Adrenal gland (tissue), 12 donors: ENCODE data around the gene COL9A3. TPM values are rescaled to one million over a fixed set of nuclear protein-coding genes. Genes with fewer than 3 reads are reported as not detected.

Experiments used
- DNase-seq, 7 donors: peaks; one replicate each; pipeline ENCODE4 v3.0.0-alpha.2; 2019 to 2020
- H3K27ac ChIP-seq, 5 donors: fragments of 200-600 bp; sonication (generic) in 4 of 5; 1 replicate in 3 of 5; 2 replicates in 2 of 5; pipeline versions ENCODE4 v1.5.1 to v1.8.0; 2016 to 2020; ENCODE audit warnings: mild to moderate bottlenecking in 1 of 5
- H3K27me3 ChIP-seq: fragments of 200-600 bp; 2 replicates; pipeline ENCODE4 v1.8.0; 2021
- H3K36me3 ChIP-seq, 2 donors: fragments of 200-600 bp; replicated peaks in 1 of 2; 1 replicate in 1 of 2; 2 replicates in 1 of 2; pipeline versions ENCODE4 v1.5.1 to v1.8.0; 2018 to 2022
- H3K4me1 ChIP-seq, 2 donors: fragments of 200-600 bp; replicated peaks in 1 of 2; 1 replicate in 1 of 2; 2 replicates in 1 of 2; pipeline versions ENCODE4 v1.5.1 to v1.8.0; 2018 to 2021
- H3K4me3 ChIP-seq, 4 donors: fragments of 200-600 bp; sonication (generic) in 3 of 4; one replicate each; pipeline ENCODE4 v1.5.1; 2016 to 2018
- H3K9me3 ChIP-seq, 3 donors: fragments of 200-600 bp; sonication (generic) in 1 of 3; replicated peaks in 1 of 3; 1 replicate in 2 of 3; 2 replicates in 1 of 3; pipeline versions ENCODE4 v1.5.1 to v1.8.0; 2016 to 2021
- CTCF ChIP-seq, 6 experiments: fragments of 450-650 bp in 4 of 6; fragments of 200-600 bp in 2 of 6; sonication (generic) in 1 of 6; IDR thresholded peaks; 1 replicate in 5 of 6; 2 replicates in 1 of 6; pipeline versions ENCODE4 v1.5.1 to v1.8.0; 2016 to 2021; ENCODE audit warnings: antibody characterized with exemption in 6 of 6, mild to moderate bottlenecking in 2 of 6, moderate library complexity in 1 of 6
- POLR2A ChIP-seq, 2 donors: fragments of 450-650 bp; IDR thresholded peaks; one replicate each; pipeline ENCODE4 v1.6.1; 2017; ENCODE audit warnings: antibody characterized with exemption in 2 of 2, mild to moderate bottlenecking in 2 of 2, moderate library complexity in 1 of 2
- WGBS, 4 donors: extraction: QIAGEN DNeasy Blood & Tissue Kit in 2 of 4; methylation state at CpG; one replicate each; pipeline versions ENCODE4 v1.1.5 to v1.1.7; 2013 to 2017; 5-methylcytosine and 5-hydroxymethylcytosine counted together
- intact Hi-C, 2 donors: fragments of 100-400 bp; cut with DNase I; formaldehyde crosslinking; loops; one replicate each; pipeline versions ENCODE4 v1.14.1 to v1.15.0; 2022 to 2023
- polyA plus RNA-seq, 3 donors: library from polyadenylated mRNA; stranded (reverse); fragments of 200-250 nt in 2 of 3; fragments of 350-450 nt in 1 of 3; fragmentation: Illumina TruSeq in 1 of 3; extraction: RNeasy Lipid Tissue Mini Kit (QIAGEN cat#74804) in 1 of 3; gene quantifications; one replicate each; pipeline ENCODE4 v1.2.3, GENCODE V29; 2013 to 2014
- total RNA-seq, 9 donors: library from RNA; depleted of rRNA in 4 of 9; stranded (reverse); fragments of >200 nt in 4 of 9; fragments of 120-200 nt in 1 of 9; fragmentation: NEBNext Ultra II Directional in 1 of 9; extraction: Animal tissue kit (Norgen Biotek cat#: 25700) in 1 of 9; gene quantifications; one replicate each; pipeline versions ENCODE4 v1.1.0 to v1.2.4, GENCODE V29; 2013 to 2023
- donor health status: healthy with polysubstance abuse.
- donor health status: Bipolar disorder and iron deficiency.
- donor health status: DM: yes; HTN: yes; CAD: no.
- donor health status: DM: no; HTN: no; CAD: no.
- donor health status: DM: no; HTN: no; CAD: no.
- donor health status: DM: yes; HTN: yes; CAD: no.

Gene COL9A3
- total and polyA plus RNA-seq, 12 donors: 0.22 to 27.8 (median 1.4) TPM

GRCh38 chr20:62777528-62777830 is 39.4 kb upstream of the COL9A3 start:
- peaks cover 4 to 6% of the 10 kb centered on the region in 2 donors for H3K4me1 ChIP-seq
- TF ChIP-seq CTCF (IDR thresholded peaks at IDR 0.05): no peak
- no peak for TF ChIP-seq POLR2A (IDR thresholded peaks at IDR 0.05)
- H3K4me3 ChIP-seq: no peak overlapping the region
- WGBS, 4 donors: 77 to 88% (median 83%) methylated on average over 1 to 8 of the region's 8 CpGs
- H3K27ac ChIP-seq: no peak overlapping the region
- intact Hi-C loops: loop anchor here in 1 of 2 donors (5.0 kb wide), 1 partner anchor 90 kb away; no protein-coding TSS in a partner anchor
- no peaks in the 10 kb centered on the region for H3K36me3 ChIP-seq
- H3K27me3 ChIP-seq: peaks cover 8% of the 10 kb centered on the region
- no peak for DNase-seq
- H3K9me3 ChIP-seq: no peaks in the 10 kb centered on the region

GRCh38 chr20:62778058-62778457 is 38.8 kb upstream of the COL9A3 start:
- no peak overlapping the region for H3K27ac ChIP-seq
- TF ChIP-seq CTCF (IDR thresholded peaks at IDR 0.05) (no peak), POLR2A (IDR thresholded peaks at IDR 0.05) (no peak)
- no peaks in the 10 kb centered on the region for H3K36me3 ChIP-seq
- H3K4me1 ChIP-seq: peaks cover 0 to under 1% of the 10 kb centered on the region in 2 donors
- H3K4me3 ChIP-seq: no peak overlapping the region
- WGBS, 4 donors: 89 to 100% (median 91%) methylated on average over 4 to 9 of the region's 9 CpGs
- no peak for DNase-seq
- H3K9me3 ChIP-seq: no peaks in the 10 kb centered on the region
- intact Hi-C loops: loop anchor here in 1 of 2 donors (5.0 kb wide), 1 partner anchor 91 kb away; no protein-coding TSS in a partner anchor
- peaks cover 8% of the 10 kb centered on the region for H3K27me3 ChIP-seq

GRCh38 chr20:62778601-62779416 is 38.0 kb upstream of the COL9A3 start:
- intact Hi-C loops: loop anchor here in 1 of 2 donors (5.0 kb wide), 1 partner anchor 92 kb away; no protein-coding TSS in a partner anchor
- DNase-seq: no peak
- Histone ChIP-seq H3K27ac (no peak overlapping the region), H3K9me3 (no peaks in the 10 kb centered on the region), H3K27me3 (peaks cover 8% of the 10 kb centered on the region), H3K36me3 (no peaks in the 10 kb centered on the region), H3K4me1 (no peaks in the 10 kb centered on the region), H3K4me3 (no peak overlapping the region)
- TF ChIP-seq CTCF (IDR thresholded peaks at IDR 0.05) (no peak), POLR2A (IDR thresholded peaks at IDR 0.05) (no peak)
- WGBS, 4 donors: 74 to 87% (median 78%) methylated on average over 13 to 24 of the region's 24 CpGs

- no peak for DNase-seq
- H3K4me1 ChIP-seq: no peaks in the 10 kb centered on the region
- WGBS, 4 donors: 76 to 84% (median 81%) methylated on average over 5 to 7 of the region's 7 CpGs
- no peak overlapping the region for H3K4me3 ChIP-seq
- no peaks in the 10 kb centered on the region for H3K36me3 ChIP-seq
- intact Hi-C loops: loop anchor here in 1 of 2 donors (5.0 kb wide), 1 partner anchor 92 kb away; no protein-coding TSS in a partner anchor
- H3K27me3 ChIP-seq: peaks cover 8% of the 10 kb centered on the region
- no peaks in the 10 kb centered on the region for H3K9me3 ChIP-seq
- no peak overlapping the region for H3K27ac ChIP-seq
- TF ChIP-seq POLR2A (IDR thresholded peaks at IDR 0.05): no peak
- no peak for TF ChIP-seq CTCF (IDR thresholded peaks at IDR 0.05)
Observed at GRCh38 chr20:62779417-62779685, 37.5 kb upstream of the COL9A3 start.
